WTC11 (cell line): ENCODE data around the gene GPATCH2.

Experiments used
- CREM ChIP-seq: sonication (generic); formaldehyde crosslinking; IDR thresholded peaks from 2 replicates; pipeline ENCODE4 v1.8.1; 2022; ENCODE audit warnings: mild to moderate bottlenecking, missing genetic modification reagents, moderate library complexity
- NR3C1 ChIP-seq: sonication (generic); formaldehyde crosslinking; conservative IDR thresholded peaks from 2 replicates; pipeline ENCODE4 v1.8.1; 2023; ENCODE audit warnings: low read depth, mild to moderate bottlenecking, missing genetic modification reagents
- SMAD3 ChIP-seq: sonication (generic); formaldehyde crosslinking; IDR thresholded peaks from 2 replicates; pipeline ENCODE4 v1.8.0; 2022; ENCODE audit warnings: missing genetic modification reagents, mild to moderate bottlenecking, borderline replicate concordance
- ZNF121 ChIP-seq: sonication (generic); formaldehyde crosslinking; IDR thresholded peaks from 2 replicates; pipeline ENCODE4 v1.8.0; 2023; ENCODE audit warnings: missing genetic modification reagents
- ZNF317 ChIP-seq: sonication (generic); formaldehyde crosslinking; IDR thresholded peaks from 2 replicates; pipeline ENCODE4 v1.8.1; 2023; ENCODE audit warnings: low read depth, mild to moderate bottlenecking, moderate library complexity, missing genetic modification reagents, borderline replicate concordance
- TF ChIP-seq, protein P1 (sequence below): fragments of 250-450 bp; sonication (Bioruptor Pico); IDR thresholded peaks from 2 replicates; pipeline ENCODE4 v1.9.0; 2021; ENCODE audit warnings: mild to moderate bottlenecking
- TF ChIP-seq, protein P2 (sequence below): fragments of 200-600 bp; IDR thresholded peaks from 2 replicates; pipeline ENCODE4 v1.8.0; 2022; ENCODE audit warnings: antibody characterized with exemption
- TF ChIP-seq, protein P3 (sequence below): sonication (generic); formaldehyde crosslinking; IDR thresholded peaks from 2 replicates; pipeline ENCODE4 v1.8.0; 2022; ENCODE audit warnings: mild to moderate bottlenecking, missing genetic modification reagents
- TF ChIP-seq, protein P4 (sequence below): sonication (generic); formaldehyde crosslinking; IDR thresholded peaks from 2 replicates; pipeline ENCODE4 v1.8.1; 2023; ENCODE audit warnings: mild to moderate bottlenecking, missing genetic modification reagents, borderline replicate concordance
- TF ChIP-seq, protein P5 (sequence below): sonication (generic); formaldehyde crosslinking; IDR thresholded peaks from 2 replicates; pipeline ENCODE4 v1.8.0; 2022; ENCODE audit warnings: mild to moderate bottlenecking, missing genetic modification reagents
- TF ChIP-seq, protein P6 (sequence below): sonication (generic); formaldehyde crosslinking; IDR thresholded peaks from 2 replicates; pipeline ENCODE4 v1.8.1; 2023; ENCODE audit warnings: mild to moderate bottlenecking, missing genetic modification reagents, moderate library complexity

DNA sequence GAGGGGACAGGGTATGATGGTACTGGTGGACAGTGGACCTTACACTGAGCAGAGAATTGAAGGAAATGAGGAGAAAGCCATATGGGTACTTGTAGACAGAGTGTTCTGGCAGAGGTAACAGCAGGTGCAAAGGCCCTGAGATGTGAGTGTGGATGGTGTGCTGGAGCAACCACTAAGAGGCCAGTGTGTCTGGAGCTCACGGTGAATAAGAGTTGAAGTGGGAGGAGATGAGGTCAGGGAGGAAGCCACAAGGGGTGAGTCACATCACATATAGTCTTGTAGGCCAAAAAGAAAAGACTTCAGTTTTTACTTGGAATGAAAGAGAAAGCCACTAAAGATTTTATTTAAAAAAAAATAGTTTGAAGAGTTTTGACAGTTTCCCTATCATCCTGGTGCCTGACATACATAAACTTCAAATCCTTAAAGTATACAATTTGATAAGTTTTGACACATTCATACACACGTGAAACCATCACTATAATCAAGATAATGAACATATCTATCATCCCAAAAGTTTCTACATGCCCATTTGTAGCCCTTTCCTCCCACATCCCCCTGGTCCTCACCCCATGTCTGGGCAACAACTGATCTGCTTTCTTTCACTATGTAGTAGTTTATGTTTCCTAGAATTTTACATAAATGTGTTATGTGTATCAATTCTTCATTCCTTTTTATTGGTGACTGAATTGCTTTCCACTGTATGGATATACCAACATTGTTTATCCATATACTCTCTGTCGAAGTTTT is 148.4 kb downstream of the GPATCH2 start:
- TF ChIP-seq, protein P1, sequence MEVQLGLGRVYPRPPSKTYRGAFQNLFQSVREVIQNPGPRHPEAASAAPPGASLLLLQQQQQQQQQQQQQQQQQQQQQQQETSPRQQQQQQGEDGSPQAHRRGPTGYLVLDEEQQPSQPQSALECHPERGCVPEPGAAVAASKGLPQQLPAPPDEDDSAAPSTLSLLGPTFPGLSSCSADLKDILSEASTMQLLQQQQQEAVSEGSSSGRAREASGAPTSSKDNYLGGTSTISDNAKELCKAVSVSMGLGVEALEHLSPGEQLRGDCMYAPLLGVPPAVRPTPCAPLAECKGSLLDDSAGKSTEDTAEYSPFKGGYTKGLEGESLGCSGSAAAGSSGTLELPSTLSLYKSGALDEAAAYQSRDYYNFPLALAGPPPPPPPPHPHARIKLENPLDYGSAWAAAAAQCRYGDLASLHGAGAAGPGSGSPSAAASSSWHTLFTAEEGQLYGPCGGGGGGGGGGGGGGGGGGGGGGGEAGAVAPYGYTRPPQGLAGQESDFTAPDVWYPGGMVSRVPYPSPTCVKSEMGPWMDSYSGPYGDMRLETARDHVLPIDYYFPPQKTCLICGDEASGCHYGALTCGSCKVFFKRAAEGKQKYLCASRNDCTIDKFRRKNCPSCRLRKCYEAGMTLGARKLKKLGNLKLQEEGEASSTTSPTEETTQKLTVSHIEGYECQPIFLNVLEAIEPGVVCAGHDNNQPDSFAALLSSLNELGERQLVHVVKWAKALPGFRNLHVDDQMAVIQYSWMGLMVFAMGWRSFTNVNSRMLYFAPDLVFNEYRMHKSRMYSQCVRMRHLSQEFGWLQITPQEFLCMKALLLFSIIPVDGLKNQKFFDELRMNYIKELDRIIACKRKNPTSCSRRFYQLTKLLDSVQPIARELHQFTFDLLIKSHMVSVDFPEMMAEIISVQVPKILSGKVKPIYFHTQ: no peak
- TF ChIP-seq, protein P2, sequence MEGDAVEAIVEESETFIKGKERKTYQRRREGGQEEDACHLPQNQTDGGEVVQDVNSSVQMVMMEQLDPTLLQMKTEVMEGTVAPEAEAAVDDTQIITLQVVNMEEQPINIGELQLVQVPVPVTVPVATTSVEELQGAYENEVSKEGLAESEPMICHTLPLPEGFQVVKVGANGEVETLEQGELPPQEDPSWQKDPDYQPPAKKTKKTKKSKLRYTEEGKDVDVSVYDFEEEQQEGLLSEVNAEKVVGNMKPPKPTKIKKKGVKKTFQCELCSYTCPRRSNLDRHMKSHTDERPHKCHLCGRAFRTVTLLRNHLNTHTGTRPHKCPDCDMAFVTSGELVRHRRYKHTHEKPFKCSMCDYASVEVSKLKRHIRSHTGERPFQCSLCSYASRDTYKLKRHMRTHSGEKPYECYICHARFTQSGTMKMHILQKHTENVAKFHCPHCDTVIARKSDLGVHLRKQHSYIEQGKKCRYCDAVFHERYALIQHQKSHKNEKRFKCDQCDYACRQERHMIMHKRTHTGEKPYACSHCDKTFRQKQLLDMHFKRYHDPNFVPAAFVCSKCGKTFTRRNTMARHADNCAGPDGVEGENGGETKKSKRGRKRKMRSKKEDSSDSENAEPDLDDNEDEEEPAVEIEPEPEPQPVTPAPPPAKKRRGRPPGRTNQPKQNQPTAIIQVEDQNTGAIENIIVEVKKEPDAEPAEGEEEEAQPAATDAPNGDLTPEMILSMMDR: no peak
- TF ChIP-seq, protein P3, sequence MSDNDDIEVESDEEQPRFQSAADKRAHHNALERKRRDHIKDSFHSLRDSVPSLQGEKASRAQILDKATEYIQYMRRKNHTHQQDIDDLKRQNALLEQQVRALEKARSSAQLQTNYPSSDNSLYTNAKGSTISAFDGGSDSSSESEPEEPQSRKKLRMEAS (CRISPR knock-in tag): no peak
- TF ChIP-seq, protein P4, sequence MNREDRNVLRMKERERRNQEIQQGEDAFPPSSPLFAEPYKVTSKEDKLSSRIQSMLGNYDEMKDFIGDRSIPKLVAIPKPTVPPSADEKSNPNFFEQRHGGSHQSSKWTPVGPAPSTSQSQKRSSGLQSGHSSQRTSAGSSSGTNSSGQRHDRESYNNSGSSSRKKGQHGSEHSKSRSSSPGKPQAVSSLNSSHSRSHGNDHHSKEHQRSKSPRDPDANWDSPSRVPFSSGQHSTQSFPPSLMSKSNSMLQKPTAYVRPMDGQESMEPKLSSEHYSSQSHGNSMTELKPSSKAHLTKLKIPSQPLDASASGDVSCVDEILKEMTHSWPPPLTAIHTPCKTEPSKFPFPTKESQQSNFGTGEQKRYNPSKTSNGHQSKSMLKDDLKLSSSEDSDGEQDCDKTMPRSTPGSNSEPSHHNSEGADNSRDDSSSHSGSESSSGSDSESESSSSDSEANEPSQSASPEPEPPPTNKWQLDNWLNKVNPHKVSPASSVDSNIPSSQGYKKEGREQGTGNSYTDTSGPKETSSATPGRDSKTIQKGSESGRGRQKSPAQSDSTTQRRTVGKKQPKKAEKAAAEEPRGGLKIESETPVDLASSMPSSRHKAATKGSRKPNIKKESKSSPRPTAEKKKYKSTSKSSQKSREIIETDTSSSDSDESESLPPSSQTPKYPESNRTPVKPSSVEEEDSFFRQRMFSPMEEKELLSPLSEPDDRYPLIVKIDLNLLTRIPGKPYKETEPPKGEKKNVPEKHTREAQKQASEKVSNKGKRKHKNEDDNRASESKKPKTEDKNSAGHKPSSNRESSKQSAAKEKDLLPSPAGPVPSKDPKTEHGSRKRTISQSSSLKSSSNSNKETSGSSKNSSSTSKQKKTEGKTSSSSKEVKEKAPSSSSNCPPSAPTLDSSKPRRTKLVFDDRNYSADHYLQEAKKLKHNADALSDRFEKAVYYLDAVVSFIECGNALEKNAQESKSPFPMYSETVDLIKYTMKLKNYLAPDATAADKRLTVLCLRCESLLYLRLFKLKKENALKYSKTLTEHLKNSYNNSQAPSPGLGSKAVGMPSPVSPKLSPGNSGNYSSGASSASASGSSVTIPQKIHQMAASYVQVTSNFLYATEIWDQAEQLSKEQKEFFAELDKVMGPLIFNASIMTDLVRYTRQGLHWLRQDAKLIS (CRISPR knock-in tag): no peak
- TF ChIP-seq ZNF121 (no peak), SMAD3 (no peak), NR3C1 (CRISPR knock-in tag) (no peak), ZNF317 (CRISPR knock-in tag) (no peak), CREM (no peak)
- TF ChIP-seq, protein P5, sequence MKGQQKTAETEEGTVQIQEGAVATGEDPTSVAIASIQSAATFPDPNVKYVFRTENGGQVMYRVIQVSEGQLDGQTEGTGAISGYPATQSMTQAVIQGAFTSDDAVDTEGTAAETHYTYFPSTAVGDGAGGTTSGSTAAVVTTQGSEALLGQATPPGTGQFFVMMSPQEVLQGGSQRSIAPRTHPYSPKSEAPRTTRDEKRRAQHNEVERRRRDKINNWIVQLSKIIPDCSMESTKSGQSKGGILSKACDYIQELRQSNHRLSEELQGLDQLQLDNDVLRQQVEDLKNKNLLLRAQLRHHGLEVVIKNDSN: no peak
- TF ChIP-seq, protein P6, sequence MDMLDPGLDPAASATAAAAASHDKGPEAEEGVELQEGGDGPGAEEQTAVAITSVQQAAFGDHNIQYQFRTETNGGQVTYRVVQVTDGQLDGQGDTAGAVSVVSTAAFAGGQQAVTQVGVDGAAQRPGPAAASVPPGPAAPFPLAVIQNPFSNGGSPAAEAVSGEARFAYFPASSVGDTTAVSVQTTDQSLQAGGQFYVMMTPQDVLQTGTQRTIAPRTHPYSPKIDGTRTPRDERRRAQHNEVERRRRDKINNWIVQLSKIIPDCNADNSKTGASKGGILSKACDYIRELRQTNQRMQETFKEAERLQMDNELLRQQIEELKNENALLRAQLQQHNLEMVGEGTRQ (CRISPR knock-in tag): no peak
